Activated T-helper 17 cell treated with anti-CD3 and anti-CD28 coated beads, Interleukin-2, amount 50 U/mL, for 72 hours (primary cell): ENCODE data around the gene TIMELESS. TPM values are rescaled to one million over a fixed set of nuclear protein-coding genes. Genes with fewer than 3 reads are reported as not detected.
"Not testable (repeated sequence)": the region's sequence is repeated elsewhere in the genome, so short reads cannot be mapped to it uniquely, and the experiment has no call there.

ENCODE experiments used
- ATAC-seq: fragments of 150-1000 bp; cut with Tn5 transposase; replicated peaks from 2 replicates; pipeline ENCODE4 v1.10.0; 2021; ENCODE audit warnings: mild to moderate bottlenecking, moderate library complexity
- H3K27ac Mint-ChIP-seq: one replicate; pipeline ENCODE4 v1.8.0; 2022; ENCODE audit warnings: mixed read lengths
- H3K27me3 Mint-ChIP-seq: one replicate; pipeline ENCODE4 v1.8.0; 2022; ENCODE audit warnings: mixed read lengths
- H3K36me3 Mint-ChIP-seq: one replicate; pipeline ENCODE4 v1.8.0; 2022; ENCODE audit warnings: low read depth, mild to moderate bottlenecking, mixed read lengths
- H3K4me1 Mint-ChIP-seq: one replicate; pipeline ENCODE4 v1.8.0; 2022; ENCODE audit warnings: mixed read lengths
- H3K4me3 Mint-ChIP-seq: one replicate; pipeline ENCODE4 v1.8.0; 2022; ENCODE audit warnings: mild to moderate bottlenecking, mixed read lengths
- H3K9me3 Mint-ChIP-seq: one replicate; pipeline ENCODE4 v1.8.0; 2022; ENCODE audit warnings: mixed read lengths
- total RNA-seq, 2 donors: library from RNA; stranded (reverse); gene quantifications; one replicate each; pipeline ENCODE4 v1.2.3, GENCODE V29; 2022

TIMELESS gene
- total RNA-seq: 10 to 100 TPM; 36.6 to 57.4 TPM

- Mint-ChIP-seq H3K4me3 (peak within 1 kb of the TSS; percentile 92), H3K27ac (peak within 1 kb of the TSS; percentile 95)
- ATAC-seq: peak; percentile 98
Observed at GRCh38 chr12:56448860-56449621, at the start of gene TIMELESS. TIMELESS (minus strand) TSS chr12:56449426; CDS start chr12:56434170, 15,256 bp downstream.

GRCh38 chr12:56498126-56498902 lies 49.1 kb upstream of the TIMELESS start:
- ATAC-seq, H3K9me3 Mint-ChIP-seq, H3K27ac Mint-ChIP-seq, H3K27me3 Mint-ChIP-seq, H3K4me3 Mint-ChIP-seq, H3K4me1 Mint-ChIP-seq, H3K36me3 Mint-ChIP-seq: not testable (repeated sequence)

More at GRCh38 chr12:56448860-56449621, at the start of gene TIMELESS:
- Mint-ChIP-seq H3K4me1 (peaks cover 16% of the 10 kb centered on the region), H3K36me3 (no peaks in the 10 kb centered on the region), H3K9me3 (no peaks in the 10 kb centered on the region), H3K27me3 (no peaks in the 10 kb centered on the region)

GRCh38 chr12:56496704-56497103 lies 47.5 kb upstream of the TIMELESS start:
- H3K9me3 Mint-ChIP-seq, H3K36me3 Mint-ChIP-seq, ATAC-seq, H3K27me3 Mint-ChIP-seq, H3K27ac Mint-ChIP-seq, H3K4me1 Mint-ChIP-seq: not testable (repeated sequence)
- H3K4me3 Mint-ChIP-seq: peak overlapping the region; percentile 32

- not testable (repeated sequence) for H3K27ac Mint-ChIP-seq, H3K4me3 Mint-ChIP-seq, H3K4me1 Mint-ChIP-seq, H3K36me3 Mint-ChIP-seq, ATAC-seq, H3K9me3 Mint-ChIP-seq
- H3K27me3 Mint-ChIP-seq: peaks cover 14% of the 10 kb centered on the region
Observed at GRCh38 chr12:56494481-56494880, 45.3 kb upstream of the TIMELESS start.

- not testable (repeated sequence) for H3K36me3 Mint-ChIP-seq, H3K4me1 Mint-ChIP-seq, H3K4me3 Mint-ChIP-seq, H3K9me3 Mint-ChIP-seq, ATAC-seq, H3K27ac Mint-ChIP-seq
- H3K27me3 Mint-ChIP-seq: peaks cover 14% of the 10 kb centered on the region
Observed at GRCh38 chr12:56494106-56494415, 44.8 kb upstream of the TIMELESS start.

GRCh38 chr12:56493409-56494105 lies 44.3 kb upstream of the TIMELESS start:
- ATAC-seq, H3K27ac Mint-ChIP-seq, H3K36me3 Mint-ChIP-seq, H3K9me3 Mint-ChIP-seq, H3K4me1 Mint-ChIP-seq, H3K4me3 Mint-ChIP-seq: not testable (repeated sequence)
- H3K27me3 Mint-ChIP-seq: peaks cover 14% of the 10 kb centered on the region

- H3K27ac Mint-ChIP-seq: no peak overlapping the region
- peaks cover 17% of the 10 kb centered on the region for H3K27me3 Mint-ChIP-seq
- no peaks in the 10 kb centered on the region for H3K9me3 Mint-ChIP-seq
- no peak for ATAC-seq
- peaks cover 11% of the 10 kb centered on the region for H3K4me1 Mint-ChIP-seq
- no peaks in the 10 kb centered on the region for H3K36me3 Mint-ChIP-seq
- H3K4me3 Mint-ChIP-seq: no peak overlapping the region
Observed at GRCh38 chr12:56490360-56490759, 41.1 kb upstream of the TIMELESS start.

- no peaks in the 10 kb centered on the region for H3K36me3 Mint-ChIP-seq
- peaks cover 11% of the 10 kb centered on the region for H3K4me1 Mint-ChIP-seq
- ATAC-seq: peak; percentile 97
- peak within 1 kb of the TSS; percentile 26 for H3K27ac Mint-ChIP-seq
- H3K27me3 Mint-ChIP-seq: peaks cover 17% of the 10 kb centered on the region
- peak within 1 kb of the TSS; percentile 92 for H3K4me3 Mint-ChIP-seq
- no peaks in the 10 kb centered on the region for H3K9me3 Mint-ChIP-seq
Observed at GRCh38 chr12:56488041-56488955, 39.1 kb upstream of the TIMELESS start, which contains the start of gene GLS2. GLS2 (minus strand) TSS chr12:56488161; CDS start chr12:56488118, 43 bp downstream.

- H3K36me3 Mint-ChIP-seq: no peaks in the 10 kb centered on the region
- peaks cover 11% of the 10 kb centered on the region for H3K4me1 Mint-ChIP-seq
- no peaks in the 10 kb centered on the region for H3K9me3 Mint-ChIP-seq
- peak; percentile 54 for ATAC-seq
- H3K4me3 Mint-ChIP-seq: peak overlapping the region; percentile 92
- H3K27me3 Mint-ChIP-seq: peaks cover 14% of the 10 kb centered on the region
- H3K27ac Mint-ChIP-seq: peak overlapping the region; percentile 26
Observed at GRCh38 chr12:56487448-56488040, 38.3 kb upstream of the TIMELESS start.

GRCh38 chr12:56486694-56487093 lies 37.5 kb upstream of the TIMELESS start:
- no peak for ATAC-seq
- peak overlapping the region; percentile 92 for H3K4me3 Mint-ChIP-seq
- no peak overlapping the region for H3K27ac Mint-ChIP-seq
- peaks cover 11% of the 10 kb centered on the region for H3K4me1 Mint-ChIP-seq
- no peaks in the 10 kb centered on the region for H3K9me3 Mint-ChIP-seq
- H3K36me3 Mint-ChIP-seq: no peaks in the 10 kb centered on the region
- peaks cover 12% of the 10 kb centered on the region for H3K27me3 Mint-ChIP-seq

- H3K4me3 Mint-ChIP-seq: no peak overlapping the region
- H3K27me3 Mint-ChIP-seq: peaks cover 3% of the 10 kb centered on the region
Observed at GRCh38 chr12:56484566-56484965, 35.3 kb upstream of the TIMELESS start.

GRCh38 chr12:56479625-56480024 lies 30.4 kb upstream of the TIMELESS start:
- no peaks in the 10 kb centered on the region for H3K27me3 Mint-ChIP-seq
- no peak overlapping the region for H3K4me3 Mint-ChIP-seq
- H3K27ac Mint-ChIP-seq: no peak overlapping the region
- ATAC-seq: no peak
- peaks cover 5% of the 10 kb centered on the region for H3K36me3 Mint-ChIP-seq
- peaks cover 10% of the 10 kb centered on the region for H3K4me1 Mint-ChIP-seq
- H3K9me3 Mint-ChIP-seq: no peaks in the 10 kb centered on the region

More at GRCh38 chr12:56484566-56484965, 35.3 kb upstream of the TIMELESS start:
- Mint-ChIP-seq H3K9me3 (no peaks in the 10 kb centered on the region), H3K36me3 (no peaks in the 10 kb centered on the region), H3K4me1 (peaks cover 17% of the 10 kb centered on the region), H3K27ac (peak overlapping the region; percentile 65)
- no peak for ATAC-seq

- no peaks in the 10 kb centered on the region for H3K27me3 Mint-ChIP-seq
- peaks cover 23% of the 10 kb centered on the region for H3K36me3 Mint-ChIP-seq
- H3K4me1 Mint-ChIP-seq: peaks cover 10% of the 10 kb centered on the region
- no peak overlapping the region for H3K27ac Mint-ChIP-seq
- no peak overlapping the region for H3K4me3 Mint-ChIP-seq
- ATAC-seq: no peak
- H3K9me3 Mint-ChIP-seq: no peaks in the 10 kb centered on the region
Observed at GRCh38 chr12:56477521-56478225, 28.4 kb upstream of the TIMELESS start.
